ENCODE data around the gene GRK5.

DNA sequence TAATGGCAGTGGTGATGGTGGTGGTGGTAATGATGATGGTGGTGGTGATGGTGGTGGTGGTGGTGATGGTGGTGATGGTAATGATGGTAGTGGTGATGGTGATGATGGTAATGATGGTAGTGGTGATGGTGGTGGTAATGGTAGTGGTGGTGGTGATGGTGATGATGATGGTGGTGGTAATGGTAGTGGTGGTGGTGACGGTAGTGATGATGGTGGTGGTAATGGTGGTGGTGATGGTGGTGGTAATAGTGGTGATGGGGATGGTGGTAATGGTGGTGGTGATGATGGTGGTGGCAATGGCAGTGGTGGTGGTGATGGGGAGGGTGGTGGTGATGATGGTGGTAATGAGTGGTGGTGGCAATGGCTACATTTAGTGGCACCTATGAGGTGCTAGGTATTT, 105.7 kb downstream of the GRK5 start:
- TF ChIP-seq, protein P1, sequence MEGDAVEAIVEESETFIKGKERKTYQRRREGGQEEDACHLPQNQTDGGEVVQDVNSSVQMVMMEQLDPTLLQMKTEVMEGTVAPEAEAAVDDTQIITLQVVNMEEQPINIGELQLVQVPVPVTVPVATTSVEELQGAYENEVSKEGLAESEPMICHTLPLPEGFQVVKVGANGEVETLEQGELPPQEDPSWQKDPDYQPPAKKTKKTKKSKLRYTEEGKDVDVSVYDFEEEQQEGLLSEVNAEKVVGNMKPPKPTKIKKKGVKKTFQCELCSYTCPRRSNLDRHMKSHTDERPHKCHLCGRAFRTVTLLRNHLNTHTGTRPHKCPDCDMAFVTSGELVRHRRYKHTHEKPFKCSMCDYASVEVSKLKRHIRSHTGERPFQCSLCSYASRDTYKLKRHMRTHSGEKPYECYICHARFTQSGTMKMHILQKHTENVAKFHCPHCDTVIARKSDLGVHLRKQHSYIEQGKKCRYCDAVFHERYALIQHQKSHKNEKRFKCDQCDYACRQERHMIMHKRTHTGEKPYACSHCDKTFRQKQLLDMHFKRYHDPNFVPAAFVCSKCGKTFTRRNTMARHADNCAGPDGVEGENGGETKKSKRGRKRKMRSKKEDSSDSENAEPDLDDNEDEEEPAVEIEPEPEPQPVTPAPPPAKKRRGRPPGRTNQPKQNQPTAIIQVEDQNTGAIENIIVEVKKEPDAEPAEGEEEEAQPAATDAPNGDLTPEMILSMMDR (IDR thresholded peaks at IDR 0.05; ENCODE audit: low read depth, low read length): no peak
- TF ChIP-seq EZH2phosphoT487 (IDR thresholded peaks at IDR 0.05; ENCODE audit: low read depth): no peak

Data from OCI-LY3 (cell line).